ENCODE data around the gene SERPINF2. TPM values are rescaled to one million over a fixed set of nuclear protein-coding genes. Genes with fewer than 3 reads are reported as not detected.

The SERPINF2 gene
- total RNA-seq, 2 donors from 2014 or later: 30.4 to 56.1 TPM

- Histone ChIP-seq H3K4me1 (replicated peaks) (no peaks in the 10 kb centered on the region), H3K27ac (no peak overlapping the region), H3K9me3 (no peaks in the 10 kb centered on the region), H3K4me3 (no peak overlapping the region), H3K36me3 (peaks cover 0 to 9% of the 10 kb centered on the region in 2 donors), H3K27me3 (replicated peaks; ENCODE audit: insufficient read depth) (no peaks in the 10 kb centered on the region)
- 93% methylated on average over 7 of the region's 7 CpGs for WGBS
- TF ChIP-seq POLR2A (IDR thresholded peaks at IDR 0.05) (no peak), POLR2AphosphoS5 (IDR thresholded peaks at IDR 0.05) (no peak), CTCF (IDR thresholded peaks at IDR 0.05) (no peak)
- no peak for DNase-seq (ENCODE audit: low spot score)
- intact Hi-C loops (cut with DNase I): no loop called here
These were observed 57.6 kb downstream of the SERPINF2 start for GRCh38 chr17:1800240-1800639.

DNA sequence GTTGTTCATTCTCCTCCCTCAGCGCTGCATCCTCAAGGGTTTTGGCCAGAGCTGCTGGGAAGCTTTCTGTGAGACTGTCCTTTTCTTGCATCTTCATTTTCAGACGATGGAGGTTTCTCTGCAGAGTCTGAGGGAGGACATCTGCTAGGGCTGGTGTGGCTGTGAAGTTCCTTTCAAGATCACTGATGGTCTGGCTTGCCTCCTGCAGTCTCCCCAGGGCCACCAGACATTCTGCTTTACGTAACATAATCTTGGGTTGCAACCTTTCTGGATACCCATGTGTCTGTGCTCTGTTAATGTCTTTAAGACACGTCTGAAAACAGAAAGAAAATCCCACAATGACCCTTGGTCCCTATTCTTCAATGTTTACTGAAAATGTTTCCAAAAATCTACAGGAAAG, 58.0 kb downstream of the SERPINF2 start:
- Histone ChIP-seq H3K36me3 (peaks cover 0 to 9% of the 10 kb centered on the region in 2 donors), H3K27ac (no peak overlapping the region), H3K4me3 (no peak overlapping the region), H3K4me1 (replicated peaks) (no peaks in the 10 kb centered on the region), H3K27me3 (replicated peaks; ENCODE audit: insufficient read depth) (no peaks in the 10 kb centered on the region), H3K9me3 (no peaks in the 10 kb centered on the region)
- intact Hi-C loops (cut with DNase I): no loop called here
- DNase-seq (ENCODE audit: low spot score): no peak
- no peak for TF ChIP-seq POLR2A (IDR thresholded peaks at IDR 0.05)
- no peak for TF ChIP-seq CTCF (IDR thresholded peaks at IDR 0.05)
- no peak for TF ChIP-seq POLR2AphosphoS5 (IDR thresholded peaks at IDR 0.05)
- 85% methylated on average over 4 of the region's 4 CpGs for WGBS

GRCh38 chr17:1802429-1802828, 59.8 kb downstream of the SERPINF2 start:
- TF ChIP-seq CTCF (IDR thresholded peaks at IDR 0.05) (no peak), POLR2A (IDR thresholded peaks at IDR 0.05) (no peak)
- H3K4me3 ChIP-seq: no peak overlapping the region
- no peaks in the 10 kb centered on the region for H3K27me3 ChIP-seq (replicated peaks; ENCODE audit: insufficient read depth)
- peaks cover 0 to 9% of the 10 kb centered on the region in 2 donors for H3K36me3 ChIP-seq
- H3K27ac ChIP-seq: no peak overlapping the region
- no peaks in the 10 kb centered on the region for H3K4me1 ChIP-seq (replicated peaks)
- no peak for DNase-seq (ENCODE audit: low spot score)
- WGBS: 86% methylated on average over 1 of the region's 1 CpG
- no peaks in the 10 kb centered on the region for H3K9me3 ChIP-seq
- intact Hi-C loops (cut with DNase I): no loop called here

DNA sequence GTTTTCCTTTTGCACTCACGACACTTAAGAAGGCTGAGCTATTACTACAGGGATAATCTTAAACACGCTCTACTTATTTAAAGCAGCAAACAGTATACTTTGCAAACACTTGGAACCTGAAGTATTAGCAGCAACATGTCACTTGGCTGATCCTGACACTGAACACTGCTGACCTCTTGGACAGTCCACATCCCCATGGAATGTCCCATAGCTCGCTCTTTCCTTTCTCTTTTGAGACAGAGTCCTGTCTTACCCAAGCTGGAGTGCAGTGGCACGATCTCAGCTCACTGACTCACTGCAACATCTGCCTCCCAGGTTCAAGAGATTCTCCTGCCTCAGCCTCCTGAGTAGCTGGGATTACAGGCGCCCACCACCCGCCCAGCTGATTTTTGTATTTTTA, 60.6 kb downstream of the SERPINF2 start:
- H3K4me3 ChIP-seq: no peak overlapping the region
- 86% methylated on average over 6 of the region's 6 CpGs for WGBS
- H3K27me3 ChIP-seq (replicated peaks; ENCODE audit: insufficient read depth): no peaks in the 10 kb centered on the region
- H3K36me3 ChIP-seq: peaks cover 0 to 9% of the 10 kb centered on the region in 2 donors
- no peak for TF ChIP-seq POLR2AphosphoS5 (IDR thresholded peaks at IDR 0.05)
- TF ChIP-seq CTCF (IDR thresholded peaks at IDR 0.05): no peak
- no peak for TF ChIP-seq POLR2A (IDR thresholded peaks at IDR 0.05)
- intact Hi-C loops (cut with DNase I): no loop called here
- no peaks in the 10 kb centered on the region for H3K4me1 ChIP-seq (replicated peaks)
- DNase-seq (ENCODE audit: low spot score): no peak
- no peak overlapping the region for H3K27ac ChIP-seq
- no peaks in the 10 kb centered on the region for H3K9me3 ChIP-seq

MicroRNAs encoded within 50 kb of the gene (microRNA counts, 767-probe panel; counts per million panel counts)
- 3,274 to 3,719 counts per million in 2 donors for microRNA hsa-miR-22-3p

Other genes with a start within 250 kb of the SERPINF2 start
- 10 to 100 TPM; 82.7 to 87.4 TPM for gene INPP5K, start 226.3 kb upstream of the SERPINF2 start, total RNA-seq
- 10 to 100 TPM; 51.6 to 57.5 TPM for gene PITPNA, start 180.1 kb upstream of the SERPINF2 start, total RNA-seq
- gene SLC43A2, start 114.0 kb upstream of the SERPINF2 start, total RNA-seq: 10 to 100 TPM; 11.8 to 14.8 TPM
- gene SCARF1, start 97.1 kb upstream of the SERPINF2 start, total RNA-seq: 10 to 100 TPM; 11.0 to 14.5 TPM
- gene RILP, start 93.0 kb upstream of the SERPINF2 start, total RNA-seq: 10 to 100 TPM; 16.9 to 24.4 TPM
- 100 to 1,000 TPM; 235 to 321 TPM for gene PRPF8, start 58.0 kb upstream of the SERPINF2 start, total RNA-seq
- 1 to 10 TPM; 2.3 TPM for gene TLCD2, start 32.5 kb upstream of the SERPINF2 start, total RNA-seq
- 10 to 100 TPM; 39.2 to 72.9 TPM for gene WDR81, start 18.2 kb upstream of the SERPINF2 start, total RNA-seq
- gene SERPINF1, start 19.2 kb downstream of the SERPINF2 start, total RNA-seq: 1,000 to 10,000 TPM in 1 of 2 donors, 100 to 1,000 TPM in 1; 119 to 2,127 TPM
- gene SMYD4, start 87.0 kb downstream of the SERPINF2 start, total RNA-seq: 10 to 100 TPM; 13.6 to 14.7 TPM
- 10 to 100 TPM; 33.0 to 34.0 TPM for gene RPA1, start 87.1 kb downstream of the SERPINF2 start, total RNA-seq